Neural cell (in vitro differentiated cells): ENCODE data around the gene CCDC102A. TPM values are rescaled to one million over a fixed set of nuclear protein-coding genes. Genes with fewer than 3 reads are reported as not detected.

Source experiments
- H2AFZ ChIP-seq: fragments of 200-600, 300-800 bp; sonication (generic), shearing (Covaris generic); 2 replicates; pipeline ENCODE4 v1.6.0; 2014; ENCODE audit warnings: low read depth, mild to moderate bottlenecking, antibody characterized with exemption, low read length, moderate library complexity
- H3F3A ChIP-seq: fragments of 200-600 bp; shearing (Covaris generic); 2 replicates; pipeline ENCODE4 v1.6.1; 2016; ENCODE audit warnings: mild to moderate bottlenecking, moderate library complexity, mixed read lengths, antibody characterized with exemption, low read length; ENCODE audit not compliant: insufficient read depth, poor library complexity, severe bottlenecking
- H3K27ac ChIP-seq: fragments of 200-600, 300-800 bp; sonication (generic), shearing (Covaris generic); 2 replicates; pipeline ENCODE4 v1.5.1; 2014; ENCODE audit warnings: mild to moderate bottlenecking, low read length, moderate library complexity
- H3K27me3 ChIP-seq: fragments of 300-800, 200-600 bp; sonication (generic), shearing (Covaris generic); 2 replicates; pipeline ENCODE4 v1.6.0; 2014; ENCODE audit warnings: mild to moderate bottlenecking, low read depth, low read length, moderate library complexity; ENCODE audit not compliant: insufficient read depth
- H3K36me3 ChIP-seq: fragments of 300-800, 200-600 bp; sonication (generic), shearing (Covaris generic); 2 replicates; pipeline ENCODE4 v1.5.1; 2014; ENCODE audit warnings: mild to moderate bottlenecking, antibody characterized with exemption, low read length, moderate library complexity; ENCODE audit not compliant: insufficient read depth
- H3K4me2 ChIP-seq: fragments of 300-800, 200-600 bp; sonication (generic), shearing (Covaris generic); 2 replicates; pipeline ENCODE4 v1.6.0; 2014; ENCODE audit warnings: mild to moderate bottlenecking, low read length
- H3K4me3 ChIP-seq: fragments of 300-800, 200-600 bp; sonication (generic), shearing (Covaris generic); 2 replicates; pipeline ENCODE4 v1.5.1; 2014; ENCODE audit warnings: mild to moderate bottlenecking, low read length, moderate library complexity
- H3K79me2 ChIP-seq: fragments of 200-600 bp; shearing (Covaris generic); replicated peaks from 2 replicates; pipeline ENCODE4 v1.6.0; 2014; ENCODE audit warnings: mild to moderate bottlenecking, low read length, moderate library complexity; ENCODE audit not compliant: insufficient read depth
- H3K9ac ChIP-seq: fragments of 300-800, 200-600 bp; sonication (generic), shearing (Covaris generic); 2 replicates; pipeline ENCODE4 v1.6.1; 2016; ENCODE audit warnings: mild to moderate bottlenecking, low read length, mixed read lengths
- H3K9me2 ChIP-seq: fragments of 200-600 bp; shearing (Covaris generic); 2 replicates; pipeline ENCODE4 v1.6.1; 2016; ENCODE audit warnings: mild to moderate bottlenecking, low read length, mixed read lengths; ENCODE audit not compliant: insufficient read depth
- H3K9me3 ChIP-seq: fragments of 200-600, 300-800 bp; sonication (generic), shearing (Covaris generic); 2 replicates; pipeline ENCODE4 v1.6.1; 2016; ENCODE audit warnings: mild to moderate bottlenecking, mixed run types, low read length, moderate library complexity, mixed read lengths
- H4K20me1 ChIP-seq: fragments of 200-600 bp; shearing (Covaris generic); 2 replicates; pipeline ENCODE4 v1.6.1; 2016; ENCODE audit warnings: mild to moderate bottlenecking, mixed run types; ENCODE audit not compliant: insufficient read depth
- CTCF ChIP-seq: fragments of 450-650 bp; IDR thresholded peaks from 2 replicates; pipeline ENCODE4 v1.5.1; 2014; ENCODE audit warnings: antibody characterized with exemption, mild to moderate bottlenecking, moderate library complexity; ENCODE audit not compliant: poor library complexity, severe bottlenecking
- EP300 ChIP-seq: fragments of 450-650 bp; conservative IDR thresholded peaks from 2 replicates; pipeline ENCODE4 v1.6.1; 2014; ENCODE audit warnings: antibody characterized with exemption, mild to moderate bottlenecking, moderate library complexity; ENCODE audit not compliant: poor library complexity, severe bottlenecking
- EZH2 ChIP-seq: fragments of 200-600, 300-800 bp; shearing (Covaris generic), sonication (generic); IDR thresholded peaks from 2 replicates; pipeline ENCODE4 v1.6.1; 2014; ENCODE audit warnings: antibody characterized with exemption, low read length, borderline replicate concordance, mild to moderate bottlenecking; ENCODE audit not compliant: insufficient read depth, poor library complexity, severe bottlenecking
- MXI1 ChIP-seq: fragments of 450-650 bp; conservative IDR thresholded peaks from 2 replicates; pipeline ENCODE4 v1.6.1; 2014; ENCODE audit warnings: antibody characterized with exemption, mild to moderate bottlenecking; ENCODE audit not compliant: poor library complexity, severe bottlenecking
- POLR2AphosphoS5 ChIP-seq: IDR thresholded peaks from 2 replicates; pipeline ENCODE4 v1.6.1; 2012
- RAD21 ChIP-seq: fragments of 450-650 bp; conservative IDR thresholded peaks from 2 replicates; pipeline ENCODE4 v1.6.1; 2014; ENCODE audit warnings: antibody characterized with exemption, mild to moderate bottlenecking, moderate library complexity
- REST ChIP-seq: IDR thresholded peaks from 2 replicates; pipeline ENCODE4 v1.6.1; 2012; ENCODE audit warnings: borderline replicate concordance
- SMC3 ChIP-seq: fragments of 450-650 bp; conservative IDR thresholded peaks from 2 replicates; pipeline ENCODE4 v1.6.1; 2014; ENCODE audit warnings: antibody characterized with exemption, mild to moderate bottlenecking, moderate library complexity; ENCODE audit not compliant: poor library complexity
- TAF1 ChIP-seq: IDR thresholded peaks from 2 replicates; pipeline ENCODE4 v1.6.1; 2012; ENCODE audit warnings: low read depth
- polyA plus RNA-seq: library from polyadenylated mRNA; depleted of rRNA; stranded (reverse); fragments of >200 nt; gene quantifications from 2 replicates; pipeline ENCODE4 v1.2.3, GENCODE V29; 2014

The CCDC102A gene
- polyA plus RNA-seq, 1 donor from 2014 or later, result 0.20 TPM

- no peak for TF ChIP-seq EZH2
- TF ChIP-seq REST, result no peak
- no peak for TF ChIP-seq RAD21
- TF ChIP-seq MXI1, result no peak
- TF ChIP-seq EP300, result no peak
- TF ChIP-seq TAF1, result no peak
- no peak for TF ChIP-seq POLR2AphosphoS5
- Histone ChIP-seq H3K27ac (no peak overlapping the region), H3K9me2 (no peaks in the 10 kb centered on the region), H3K27me3 (peaks cover 21% of the 10 kb centered on the region), H3K4me3 (no peak overlapping the region), H2AFZ (no peak overlapping the region), H3K79me2 (no peaks in the 10 kb centered on the region), H3K9me3 (no peaks in the 10 kb centered on the region), H3K9ac (no peak overlapping the region), H3F3A (peaks cover 5% of the 10 kb centered on the region), H3K4me2 (no peak overlapping the region), H4K20me1 (no peaks in the 10 kb centered on the region), H3K36me3 (no peaks in the 10 kb centered on the region)
Observed at GRCh38 chr16:57534337-57534880, 2.0 kb downstream of the CCDC102A start.

GRCh38 chr16:57533431-57534336 is 2.7 kb downstream of the CCDC102A start:
- Histone ChIP-seq H3K27ac (no peak overlapping the region), H3K9me2 (no peaks in the 10 kb centered on the region), H3K36me3 (no peaks in the 10 kb centered on the region), H3K9me3 (no peaks in the 10 kb centered on the region), H4K20me1 (no peaks in the 10 kb centered on the region), H3F3A (peaks cover 5% of the 10 kb centered on the region), H3K4me2 (no peak overlapping the region), H2AFZ (no peak overlapping the region), H3K9ac (no peak overlapping the region), H3K79me2 (no peaks in the 10 kb centered on the region), H3K27me3 (peaks cover 21% of the 10 kb centered on the region), H3K4me3 (no peak overlapping the region)
- TF ChIP-seq TAF1 (no peak), EP300 (no peak), CTCF (no peak), POLR2AphosphoS5 (no peak), REST (no peak), RAD21 (no peak), MXI1 (no peak), SMC3 (no peak), EZH2 (no peak)
